ENCODE results near the gene OR6N2.
A peak's percentile ranks its signal among the peaks of the same experiment; 100 is the strongest.

GRCh38 chr1:158731707-158732106, 49.3 kb downstream of the OR6N2 start:
- TF ChIP-seq, protein P1, sequence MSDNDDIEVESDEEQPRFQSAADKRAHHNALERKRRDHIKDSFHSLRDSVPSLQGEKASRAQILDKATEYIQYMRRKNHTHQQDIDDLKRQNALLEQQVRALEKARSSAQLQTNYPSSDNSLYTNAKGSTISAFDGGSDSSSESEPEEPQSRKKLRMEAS (CRISPR knock-in tag; IDR thresholded peaks at IDR 0.05), result no peak
- TF ChIP-seq ETV6 (IDR thresholded peaks at IDR 0.05; ENCODE audit: borderline replicate concordance in 1 of 2, low read depth in 2 of 2, low read length in 1 of 2) (no peak), ETV6 (CRISPR knock-in tag; IDR thresholded peaks at IDR 0.05; ENCODE audit: borderline replicate concordance) (no peak), ZNF639 (CRISPR knock-in tag; conservative IDR thresholded peaks at IDR 0.05 in 1 of 2, IDR thresholded peaks at IDR 0.05 in 1 of 2) (no peak), ZNF408 (CRISPR knock-in tag; IDR thresholded peaks at IDR 0.05; ENCODE audit: low read depth) (no peak), MTA3 (IDR thresholded peaks at IDR 0.05; ENCODE audit: borderline replicate concordance) (no peak), RAD51 (IDR thresholded peaks at IDR 0.05; ENCODE audit: borderline replicate concordance, low read depth) (peak; percentile 51; the same call in 1 of the 2 replicates), SAP30 (IDR thresholded peaks at IDR 0.05; ENCODE audit: borderline replicate concordance, insufficient read depth, low read depth, low read length, poor library complexity, severe bottlenecking) (no peak), REST (IDR thresholded peaks at IDR 0.05; ENCODE audit: borderline replicate concordance) (no peak), REST (CRISPR knock-in tag; IDR thresholded peaks at IDR 0.05; ENCODE audit: low read depth) (no peak)
- TF ChIP-seq, protein P2, sequence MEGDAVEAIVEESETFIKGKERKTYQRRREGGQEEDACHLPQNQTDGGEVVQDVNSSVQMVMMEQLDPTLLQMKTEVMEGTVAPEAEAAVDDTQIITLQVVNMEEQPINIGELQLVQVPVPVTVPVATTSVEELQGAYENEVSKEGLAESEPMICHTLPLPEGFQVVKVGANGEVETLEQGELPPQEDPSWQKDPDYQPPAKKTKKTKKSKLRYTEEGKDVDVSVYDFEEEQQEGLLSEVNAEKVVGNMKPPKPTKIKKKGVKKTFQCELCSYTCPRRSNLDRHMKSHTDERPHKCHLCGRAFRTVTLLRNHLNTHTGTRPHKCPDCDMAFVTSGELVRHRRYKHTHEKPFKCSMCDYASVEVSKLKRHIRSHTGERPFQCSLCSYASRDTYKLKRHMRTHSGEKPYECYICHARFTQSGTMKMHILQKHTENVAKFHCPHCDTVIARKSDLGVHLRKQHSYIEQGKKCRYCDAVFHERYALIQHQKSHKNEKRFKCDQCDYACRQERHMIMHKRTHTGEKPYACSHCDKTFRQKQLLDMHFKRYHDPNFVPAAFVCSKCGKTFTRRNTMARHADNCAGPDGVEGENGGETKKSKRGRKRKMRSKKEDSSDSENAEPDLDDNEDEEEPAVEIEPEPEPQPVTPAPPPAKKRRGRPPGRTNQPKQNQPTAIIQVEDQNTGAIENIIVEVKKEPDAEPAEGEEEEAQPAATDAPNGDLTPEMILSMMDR (IDR thresholded peaks at IDR 0.05 in 2 of 3, conservative IDR thresholded peaks at IDR 0.05 in 1 of 3; ENCODE audit: insufficient read depth in 2 of 3, low read depth in 1 of 3, low read length in 3 of 3), result no peak

Measured in K562 (cell line).